8988T (cell line): ENCODE results near the gene QDPR.
"Not testable (repeated sequence)": the region's sequence is repeated elsewhere in the genome, so short reads cannot be mapped to it uniquely, and the experiment has no call there.

Experiments
- DNase-seq: peaks from one replicate; pipeline ENCODE4 v3.0.0; 2011

Gene QDPR

GRCh38 chr4:17489721-17490120, 22.2 kb downstream of the QDPR start:
- no peak for DNase-seq

DNA sequence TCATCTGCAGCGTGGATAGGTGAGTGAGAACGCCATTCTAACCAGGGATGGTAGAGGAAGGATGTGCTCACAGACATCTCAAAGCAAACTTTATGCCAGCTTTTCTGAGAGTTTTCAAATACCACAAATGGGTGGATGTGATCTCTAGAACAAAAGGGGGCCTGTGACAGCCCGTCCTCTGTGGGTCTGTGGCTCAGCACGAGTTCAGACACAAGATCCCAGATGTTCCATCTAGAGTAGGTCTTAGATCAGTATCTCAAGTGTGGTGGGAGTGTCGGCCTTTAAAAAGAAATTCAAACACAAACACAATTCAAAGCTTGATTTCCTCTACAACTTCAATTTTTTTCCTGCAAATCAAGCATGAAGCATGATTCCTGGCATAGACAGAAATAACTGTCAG, 22.8 kb downstream of the QDPR start:
- no peak for DNase-seq

DNA sequence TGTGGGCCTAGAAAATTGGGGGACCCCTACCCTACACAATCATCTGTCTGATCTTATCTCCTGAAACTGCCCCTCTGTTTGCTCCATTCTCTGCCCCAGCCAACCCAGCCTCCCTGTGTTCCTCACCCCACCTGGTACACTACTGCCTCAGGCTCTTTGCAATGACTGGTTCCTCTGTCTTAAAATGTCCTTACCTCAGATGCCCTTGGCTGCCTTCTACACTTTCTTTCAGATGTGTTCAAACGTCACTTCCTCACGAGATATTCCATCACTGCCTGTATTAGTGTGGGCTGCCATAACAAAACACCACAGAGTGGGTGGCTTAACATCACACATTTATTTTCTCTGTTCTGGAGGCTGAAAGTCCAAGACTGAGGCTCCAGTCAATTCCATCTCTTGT, 29.2 kb downstream of the QDPR start:
- no peak for DNase-seq

- no peak for DNase-seq
Measured at GRCh38 chr4:17480955-17481354, 30.9 kb downstream of the QDPR start.

DNA sequence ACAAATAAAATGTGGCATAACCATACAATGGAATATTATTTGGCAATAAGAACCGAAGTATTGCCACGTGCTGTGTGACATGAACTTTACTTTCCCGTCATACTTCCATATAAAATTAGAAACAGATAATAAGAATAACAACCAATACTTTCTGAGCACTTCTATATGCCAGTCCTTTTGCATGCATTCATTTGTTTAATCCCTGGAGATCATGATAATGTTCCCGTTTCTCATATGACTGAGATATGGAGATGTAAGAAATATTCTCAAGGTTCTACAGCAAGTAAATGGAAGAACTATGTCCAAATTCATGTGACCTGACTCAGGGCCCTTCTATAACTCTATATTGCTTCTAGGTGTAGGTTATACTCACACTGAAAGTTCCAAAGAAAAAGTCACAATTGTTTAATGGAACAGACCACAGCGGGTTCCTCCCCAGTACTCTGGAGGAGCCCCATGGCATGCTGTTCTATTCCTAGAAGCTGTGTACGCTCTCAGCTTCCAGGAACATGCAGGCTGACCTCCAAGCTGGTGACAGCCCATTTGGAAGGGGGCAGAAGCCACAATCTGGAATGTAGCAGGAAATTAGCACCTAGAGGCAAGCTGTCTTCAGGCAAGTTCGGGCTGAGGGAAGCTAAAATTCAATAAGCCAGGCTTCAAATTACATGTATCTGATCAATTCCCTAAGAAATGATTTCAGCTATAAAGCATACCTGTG, 31.5 kb downstream of the QDPR start:
- no peak for DNase-seq

DNA sequence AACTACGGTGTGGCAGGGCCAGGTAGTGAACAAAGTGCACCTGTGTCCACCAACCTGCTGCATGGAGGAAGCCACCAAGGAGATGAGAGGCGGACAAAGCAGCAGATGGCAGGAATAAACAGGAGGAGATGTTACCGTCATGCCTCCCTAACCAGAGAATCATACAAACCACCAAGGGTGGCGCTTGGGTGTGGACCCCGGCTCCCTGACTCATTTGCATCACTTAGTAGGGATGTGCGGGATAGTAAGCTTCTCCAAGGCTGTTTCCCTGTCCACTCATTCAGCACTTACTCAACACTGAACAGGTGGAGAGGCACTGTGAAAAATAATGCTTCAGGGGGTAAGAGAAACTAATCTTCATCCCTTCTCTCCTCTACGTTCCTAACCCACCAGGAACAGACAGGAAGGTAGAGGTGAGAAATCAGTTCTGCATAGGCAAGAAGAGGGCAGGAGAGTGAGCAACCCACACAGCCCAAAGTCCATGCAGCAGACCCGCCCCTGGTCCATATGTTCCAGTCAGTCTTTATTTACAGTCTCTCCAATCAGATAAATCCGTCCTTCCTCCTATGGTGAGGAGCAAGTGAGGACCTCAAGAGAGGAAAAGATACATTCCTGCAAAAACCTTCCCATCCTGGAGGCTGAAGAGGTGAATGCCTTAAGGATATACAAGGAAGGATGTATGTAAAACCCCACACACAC, 34.0 kb downstream of the QDPR start:
- no peak for DNase-seq

GRCh38 chr4:17476853-17477252, 35.0 kb downstream of the QDPR start:
- DNase-seq = no peak

DNA sequence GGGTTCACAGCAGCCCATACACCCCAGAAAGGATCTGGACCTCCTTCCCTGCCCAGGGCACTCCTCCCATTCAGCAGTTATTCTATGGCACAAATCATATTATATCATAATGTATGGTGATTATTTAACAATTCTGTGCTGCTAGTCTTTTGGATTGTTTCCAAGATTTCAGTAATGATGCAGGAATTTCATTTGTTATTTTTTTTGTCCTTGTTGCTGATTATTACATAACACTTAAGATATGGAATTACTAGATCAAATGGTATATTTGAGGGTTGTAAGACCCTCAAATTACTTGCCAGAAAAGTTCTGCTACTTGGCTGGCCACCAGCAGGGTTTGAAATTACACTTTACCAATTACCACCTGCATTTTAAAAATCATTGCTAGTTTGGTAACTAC, 36.4 kb downstream of the QDPR start:
- no peak for DNase-seq

DNA sequence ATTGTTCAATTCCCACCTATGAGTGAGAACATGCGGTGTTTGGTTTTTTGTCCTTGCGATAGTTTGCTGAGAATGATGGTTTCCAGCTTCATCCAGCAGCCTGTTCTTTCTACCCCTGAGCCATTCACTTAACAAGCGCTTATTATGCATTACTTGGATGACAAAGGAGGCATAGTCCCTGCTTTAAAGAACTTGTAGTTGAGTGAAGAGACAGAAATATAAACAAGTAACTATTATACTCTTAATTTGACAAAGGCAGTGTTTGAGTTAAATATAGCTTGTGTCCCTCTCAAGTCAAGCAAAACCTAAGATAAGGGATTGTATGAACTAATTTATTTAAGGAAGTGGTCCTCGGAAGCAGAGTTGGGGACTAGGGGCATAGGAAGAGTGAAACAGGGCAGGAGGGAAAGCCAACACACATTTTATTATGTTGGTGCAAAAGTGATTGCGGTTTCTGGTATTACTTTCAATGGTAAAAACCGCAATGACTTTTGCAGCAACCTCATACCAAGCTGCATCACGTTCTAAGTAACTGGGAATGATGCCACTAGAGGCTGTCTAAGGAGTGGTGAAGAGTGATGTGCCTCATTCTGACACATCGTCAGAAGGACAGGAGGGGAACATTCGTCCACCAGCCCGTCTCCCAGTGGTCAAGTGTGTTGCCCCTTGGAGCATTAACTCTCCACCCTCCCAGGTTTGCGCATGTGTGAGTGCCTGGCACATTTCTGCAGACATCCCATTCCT, 41.8 kb downstream of the QDPR start:
- no peak for DNase-seq

DNA sequence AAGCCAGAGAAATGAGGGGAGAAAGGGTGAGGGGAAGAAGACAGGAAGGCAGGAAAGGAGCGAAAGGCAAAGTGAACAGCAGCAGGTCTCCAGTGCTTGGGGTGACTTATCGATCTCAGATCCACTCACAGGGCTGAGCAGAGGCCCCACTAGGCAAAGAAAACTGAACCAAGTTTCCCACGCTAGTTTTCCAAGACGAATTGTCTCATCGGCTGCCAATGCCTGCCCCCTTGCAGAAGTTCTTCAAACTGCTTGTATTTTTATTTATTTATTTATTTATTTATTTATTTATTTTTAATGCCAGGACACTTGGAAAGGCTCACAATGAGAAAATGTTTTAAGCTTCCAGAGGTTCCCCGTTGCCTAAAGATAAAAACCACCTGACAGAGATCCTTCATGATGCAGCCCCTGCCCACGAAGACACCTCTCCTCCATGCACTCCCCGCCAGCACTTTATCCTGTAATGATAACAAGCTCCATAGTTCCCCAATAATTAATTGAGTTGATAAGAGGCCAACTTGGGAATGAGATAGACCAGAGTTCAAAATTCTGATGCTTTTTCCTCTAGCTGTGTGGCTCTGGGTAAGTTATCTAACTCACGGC, 43.2 kb downstream of the QDPR start:
- no peak for DNase-seq

GRCh38 chr4:17463606-17464005, 48.3 kb downstream of the QDPR start:
- no peak for DNase-seq

DNA sequence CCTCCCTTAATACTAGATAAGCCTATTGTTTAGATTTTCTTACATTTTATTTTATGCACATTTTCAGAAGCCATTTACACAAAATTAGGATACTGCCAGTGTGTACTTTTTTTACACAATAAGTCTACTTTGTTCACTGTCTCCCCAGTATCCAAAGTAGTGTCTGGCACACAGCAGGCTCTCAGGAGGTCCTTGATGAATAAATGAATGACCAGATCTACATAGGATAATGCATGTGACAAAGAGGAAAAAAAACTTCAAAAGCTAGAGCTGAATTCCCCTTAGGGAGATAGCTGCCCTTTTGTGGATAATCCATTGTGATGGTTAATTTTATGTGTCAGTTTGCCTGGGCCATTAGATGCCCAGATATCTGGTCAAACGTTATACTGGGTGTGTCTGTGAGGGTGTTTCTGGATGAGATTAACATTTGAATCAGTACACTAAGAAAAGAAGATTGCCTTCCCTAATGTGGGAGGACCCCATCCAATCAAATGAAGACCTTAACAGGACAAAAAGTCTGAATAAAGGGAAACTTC, 61.6 kb downstream of the QDPR start:
- DNase-seq = no peak

DNA sequence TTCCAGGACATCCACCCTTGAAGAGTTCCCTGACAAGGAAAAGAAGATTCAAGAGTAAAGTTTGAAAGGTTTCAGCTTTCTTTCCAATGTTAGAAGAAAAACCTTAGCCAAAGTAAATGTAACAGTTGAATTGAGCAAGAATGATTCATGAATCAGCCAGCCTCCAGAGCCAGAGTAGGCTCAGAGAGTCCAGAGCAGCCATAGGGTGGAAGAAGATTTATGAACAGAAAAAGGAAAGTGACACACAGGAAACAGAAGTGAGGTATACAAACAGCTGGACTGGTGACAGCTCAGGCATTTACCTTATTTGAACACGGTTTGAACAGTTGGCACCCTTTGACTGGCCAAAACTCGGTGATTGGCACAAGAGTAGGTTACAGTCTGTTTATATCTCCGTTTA, 63.2 kb downstream of the QDPR start:
- no peak for DNase-seq

DNA sequence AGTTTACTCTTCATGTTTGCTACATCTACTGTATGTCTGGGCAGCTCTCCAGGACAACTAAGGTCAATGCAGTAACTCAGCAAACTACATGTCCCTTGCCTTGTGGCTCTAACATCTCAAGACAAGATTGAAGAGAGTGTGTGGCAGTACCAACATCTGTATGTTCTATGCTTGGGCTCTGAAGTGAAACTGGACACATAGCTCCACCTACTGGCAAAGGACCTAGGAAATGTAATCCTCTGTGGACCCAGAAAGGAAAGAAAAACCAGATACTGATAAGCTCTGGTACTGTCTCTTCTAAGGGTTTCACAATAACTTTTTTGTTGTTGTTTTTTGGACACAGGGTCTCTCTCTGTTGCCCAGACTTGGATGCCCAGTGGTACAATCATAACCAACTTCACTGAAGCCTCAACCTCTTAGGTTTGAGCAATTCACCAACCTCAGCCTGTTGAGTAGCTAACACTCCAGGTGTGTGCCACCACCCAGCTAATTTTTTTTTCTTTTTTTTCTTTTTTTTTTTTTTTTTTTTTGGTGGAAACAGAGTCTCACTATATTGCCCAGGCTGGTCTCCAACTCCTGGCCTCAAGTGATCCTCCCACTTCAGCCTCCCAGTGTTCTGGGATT, 64.1 kb downstream of the QDPR start:
- DNase-seq = no peak

DNA sequence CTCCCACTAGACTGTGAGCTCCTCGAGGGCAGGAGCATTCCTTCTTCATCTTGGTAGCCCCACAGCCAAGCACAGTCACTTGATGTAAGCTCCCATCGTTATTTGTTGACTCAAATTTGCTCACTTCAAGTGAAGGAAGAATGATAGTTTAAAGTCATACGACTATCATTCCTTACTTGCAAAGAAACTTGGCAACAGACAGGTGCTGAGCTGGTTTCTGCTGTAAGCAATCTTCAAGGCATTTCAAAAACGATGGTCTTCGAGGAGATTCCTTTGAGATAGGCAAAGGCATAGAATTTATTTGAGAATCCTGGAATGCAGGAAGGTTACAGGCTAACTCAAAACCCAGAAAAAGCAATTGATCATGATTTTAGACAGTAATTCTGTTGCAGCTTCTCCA, 64.8 kb downstream of the QDPR start:
- no peak for DNase-seq

DNA sequence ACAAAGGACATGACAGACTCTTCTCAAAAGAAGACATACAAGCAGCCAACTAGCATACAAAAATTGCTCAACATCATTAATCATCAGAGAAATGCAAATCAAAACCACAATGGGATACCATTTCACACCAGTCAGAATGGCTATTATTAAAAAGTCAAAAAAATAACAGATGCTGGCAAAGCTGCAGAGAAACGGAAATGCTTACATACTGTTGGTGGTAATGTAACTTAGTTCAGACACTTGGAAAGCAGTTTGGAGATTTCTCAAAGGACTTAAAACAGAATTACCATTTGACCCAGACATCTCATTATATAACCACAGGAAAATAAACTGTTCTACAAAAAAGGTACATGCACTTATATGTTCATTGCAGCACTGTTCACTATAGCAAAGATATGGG, 69.4 kb downstream of the QDPR start:
- not testable (repeated sequence) for DNase-seq

GRCh38 chr4:17437396-17437795, 74.5 kb downstream of the QDPR start:
- DNase-seq = no peak

GRCh38 chr4:17436750-17437090, 75.2 kb downstream of the QDPR start:
- no peak for DNase-seq
